NCI-H345 (cell line): ENCODE measurements around the gene MORN1.

Source experiments
- DNase-seq: peaks from one replicate; lab custom pipeline; 2025; lab: John Stamatoyannopoulos, UW

The MORN1 gene

DNA sequence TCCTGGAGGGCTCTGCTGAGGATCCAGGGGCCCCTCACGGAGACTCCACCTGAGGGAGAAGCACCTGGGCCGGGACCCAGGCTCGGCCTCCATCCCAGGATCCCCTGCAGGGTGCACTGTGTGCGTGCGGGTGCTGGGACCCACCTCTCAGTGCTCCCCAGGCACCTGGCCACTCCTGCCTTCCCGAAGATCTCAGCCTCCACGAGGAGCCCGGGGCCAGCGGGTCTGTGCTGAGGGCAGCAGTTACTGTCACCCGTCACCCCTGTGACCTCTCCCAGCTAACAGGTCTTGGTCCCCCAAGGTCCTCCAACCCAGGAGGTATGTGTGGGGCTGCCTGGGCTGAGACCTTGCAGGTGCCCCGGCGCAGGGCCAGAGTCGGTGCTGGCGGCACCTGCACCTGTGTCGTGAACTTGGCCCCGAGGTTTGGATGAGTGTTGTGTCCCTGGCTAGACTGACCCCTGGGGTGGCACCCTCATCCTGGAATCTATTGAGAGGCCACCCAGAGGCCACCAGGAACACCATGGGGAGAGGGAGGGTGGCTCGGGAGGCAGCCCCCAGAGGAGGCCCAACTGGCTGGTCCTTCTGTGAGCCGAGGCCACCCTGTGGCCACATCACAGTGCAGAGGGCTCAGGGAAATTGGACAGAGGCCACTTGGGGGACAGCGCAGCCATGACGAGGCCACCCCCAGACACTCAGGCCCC, 17.7 kb downstream of the MORN1 start:
- no peak for DNase-seq

DNA sequence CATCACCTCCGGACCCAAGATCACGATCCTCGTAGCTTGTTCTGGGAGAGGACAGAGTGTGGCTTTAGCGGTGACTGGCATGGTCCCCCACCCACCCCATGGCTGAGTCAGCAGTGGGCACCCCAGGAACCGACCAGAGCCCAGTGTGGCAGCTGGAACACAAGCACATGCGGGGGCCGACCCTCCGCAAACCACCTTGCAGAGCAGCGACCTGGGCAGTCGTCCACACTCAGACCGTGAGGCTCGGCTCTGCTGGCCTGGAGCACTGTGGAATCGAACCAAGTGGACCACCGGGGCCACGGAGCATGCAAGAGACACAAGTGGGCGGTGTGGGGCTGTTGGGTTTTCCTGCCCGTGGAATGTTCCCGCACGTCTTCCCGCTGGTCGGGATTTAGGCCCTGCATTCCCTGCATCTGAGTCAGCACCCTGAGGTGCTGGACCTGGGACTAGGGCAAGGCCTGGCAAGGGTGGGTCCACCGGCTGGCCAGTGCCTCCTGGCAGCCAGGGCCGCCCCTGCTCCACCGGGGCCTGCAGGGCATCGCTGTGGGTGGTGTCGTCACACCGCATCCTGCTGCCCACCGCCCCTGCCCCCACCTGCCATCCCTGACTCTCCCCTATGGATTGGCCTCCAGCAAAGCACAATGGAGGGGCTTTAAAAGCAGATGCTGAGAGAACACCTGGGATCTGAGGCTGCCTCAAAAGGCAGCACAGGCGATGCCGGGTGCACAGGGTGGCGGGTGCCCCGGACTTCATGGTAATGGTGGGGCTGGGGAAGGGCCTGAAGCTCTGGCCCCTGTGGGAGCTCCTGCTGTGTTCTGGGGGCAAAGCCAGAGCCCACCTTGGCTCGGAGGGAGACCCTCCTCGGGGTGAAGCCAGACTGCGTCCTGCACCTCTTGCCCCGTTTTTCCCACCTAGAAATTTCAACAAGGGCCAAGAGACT, 18.5 kb downstream of the MORN1 start:
- no peak for DNase-seq

DNA sequence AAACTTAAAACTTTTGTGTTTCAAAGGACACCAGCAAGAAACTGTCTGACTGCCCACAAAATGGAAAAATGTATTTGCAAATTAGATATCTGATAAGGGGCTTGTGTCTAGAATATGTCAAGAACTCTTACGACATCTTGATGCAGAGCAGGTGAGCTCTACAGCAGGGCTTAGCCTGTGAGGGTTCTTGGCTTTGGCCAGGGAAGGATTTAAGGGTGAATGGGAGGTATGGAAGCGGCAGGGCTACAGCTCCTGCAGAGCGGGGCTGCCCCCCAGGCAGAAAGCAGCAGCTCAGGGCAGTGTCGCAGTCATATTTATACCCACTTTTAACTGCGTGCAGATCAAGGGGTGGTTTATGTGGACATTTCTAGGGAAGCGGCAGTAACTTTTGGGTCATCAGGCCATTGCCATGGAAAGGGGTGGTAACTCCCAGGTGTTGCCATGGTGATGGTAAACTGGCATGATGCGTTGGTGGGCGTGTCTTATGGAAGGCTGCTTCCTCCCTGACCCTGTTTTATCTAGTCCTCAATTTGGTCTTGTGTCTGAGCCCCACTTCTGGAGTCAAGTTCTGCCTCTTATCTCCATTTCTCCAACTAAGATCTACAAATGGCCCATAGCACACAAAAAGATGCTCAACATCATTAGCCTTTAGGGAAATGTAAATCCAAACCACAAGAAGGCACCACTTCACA, 23.2 kb downstream of the MORN1 start:
- DNase-seq: no peak

DNA sequence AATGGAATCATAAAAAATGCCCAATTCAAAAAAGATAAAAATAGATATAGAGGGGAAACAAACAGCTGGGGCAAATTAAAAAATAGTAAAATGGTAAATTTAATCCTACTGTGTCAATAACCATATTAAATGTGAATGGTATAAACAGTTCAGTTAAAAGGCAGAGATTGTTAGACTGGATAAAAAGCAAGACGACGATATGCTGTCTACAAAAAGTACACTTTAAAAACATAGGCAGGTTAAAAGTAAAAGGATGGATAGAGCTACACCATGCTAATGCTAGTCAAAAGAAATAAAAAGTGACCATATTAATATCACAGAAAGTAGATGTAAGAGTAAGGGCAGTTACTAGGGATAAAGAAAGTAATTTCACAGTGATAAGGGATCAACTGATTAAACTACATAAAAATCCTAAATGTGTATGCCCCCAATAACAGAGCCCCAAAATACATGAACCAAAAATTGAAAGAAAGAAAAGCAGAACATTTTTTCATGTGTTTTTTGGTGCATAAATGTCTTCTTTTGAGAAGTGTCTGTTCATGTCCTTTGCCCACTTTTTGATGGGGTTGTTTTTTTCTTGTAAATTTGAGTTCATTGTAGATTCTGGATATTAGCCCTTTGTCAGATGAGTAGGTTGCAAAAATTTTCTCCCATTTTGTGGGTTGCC, 27.4 kb downstream of the MORN1 start:
- no peak for DNase-seq

DNA sequence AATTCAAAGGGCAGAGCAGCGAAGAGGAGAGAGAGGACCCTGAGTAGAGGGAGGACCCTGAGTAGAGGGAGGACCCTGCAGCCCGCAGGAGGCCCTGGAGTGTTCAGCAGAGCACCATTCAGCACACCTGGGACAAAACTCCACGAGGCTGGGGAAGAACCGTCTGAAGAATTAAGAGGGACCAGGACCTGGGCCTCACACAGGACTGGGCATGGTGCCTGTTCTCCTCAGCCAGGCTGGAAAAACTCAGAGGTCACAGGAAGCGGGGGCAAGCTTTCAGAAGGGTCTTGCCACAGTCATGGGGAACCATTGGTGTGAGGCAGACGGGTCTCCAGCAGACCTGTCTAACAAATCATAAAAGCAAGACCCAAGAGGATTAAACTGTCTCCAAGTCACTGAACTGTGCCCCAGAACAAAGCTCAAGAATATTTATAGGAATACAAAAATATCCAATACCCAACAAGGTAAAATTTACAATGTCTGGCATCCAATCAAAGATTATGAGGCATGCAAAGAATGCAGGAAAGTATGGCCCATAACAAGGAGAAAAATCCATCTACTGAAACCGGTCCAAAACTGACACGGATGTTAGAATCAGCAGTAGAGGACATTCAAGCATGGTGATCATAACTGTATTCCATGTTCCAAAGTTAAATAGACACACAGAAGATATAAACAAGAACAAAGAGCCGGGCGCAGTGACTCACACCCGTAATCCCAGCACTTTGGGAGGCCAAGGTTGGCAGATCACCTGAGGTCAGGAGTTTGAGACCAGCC, 30.6 kb downstream of the MORN1 start:
- DNase-seq: no peak

DNA sequence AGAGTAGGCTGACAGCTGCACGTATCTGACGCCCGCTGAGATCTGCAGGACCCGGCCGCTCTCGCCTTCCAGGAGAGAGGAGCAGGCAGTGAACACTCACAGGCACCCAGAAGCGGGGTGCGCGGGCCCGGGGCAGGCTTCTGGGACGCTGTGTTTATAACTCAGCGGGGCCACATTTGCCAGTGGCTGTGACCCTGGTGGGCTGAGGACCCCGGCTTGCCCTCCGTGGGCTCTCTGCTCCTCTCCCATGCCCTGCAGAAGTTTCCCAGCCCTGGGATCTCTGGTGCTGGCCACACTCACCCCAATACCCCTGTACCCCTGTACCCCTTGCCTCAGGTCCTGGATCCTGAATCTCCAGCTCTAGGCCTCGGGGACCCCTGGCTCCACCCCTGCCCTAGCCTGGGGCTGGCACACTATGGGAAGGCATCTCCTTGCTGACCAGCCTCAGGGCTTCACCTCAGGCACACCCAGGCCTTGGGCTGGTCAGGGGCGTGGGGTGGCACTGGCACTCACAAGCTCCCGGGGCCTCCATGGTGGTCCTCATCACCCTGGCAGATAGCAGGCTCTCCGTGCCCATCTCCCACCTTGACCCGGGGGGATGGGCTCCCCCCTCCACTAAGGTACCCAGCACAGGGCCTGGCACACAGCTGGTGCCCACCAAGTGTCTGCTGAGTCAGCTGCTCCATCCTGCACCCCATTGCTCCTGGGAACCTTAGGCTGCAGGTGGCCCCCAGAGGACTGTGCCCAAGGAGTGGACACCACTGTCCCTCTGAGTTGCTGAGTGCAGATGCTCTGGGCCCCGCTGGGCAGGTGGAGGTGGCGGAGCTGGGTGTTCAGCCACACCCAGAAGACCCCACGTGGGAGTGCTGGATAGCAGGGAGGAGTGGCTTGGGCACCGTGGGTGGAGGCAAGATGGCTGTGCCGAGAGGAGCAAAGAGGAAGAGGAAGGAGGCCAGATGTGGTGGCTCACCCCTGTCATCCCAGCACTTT, 32.4 kb downstream of the MORN1 start:
- no peak for DNase-seq

DNA sequence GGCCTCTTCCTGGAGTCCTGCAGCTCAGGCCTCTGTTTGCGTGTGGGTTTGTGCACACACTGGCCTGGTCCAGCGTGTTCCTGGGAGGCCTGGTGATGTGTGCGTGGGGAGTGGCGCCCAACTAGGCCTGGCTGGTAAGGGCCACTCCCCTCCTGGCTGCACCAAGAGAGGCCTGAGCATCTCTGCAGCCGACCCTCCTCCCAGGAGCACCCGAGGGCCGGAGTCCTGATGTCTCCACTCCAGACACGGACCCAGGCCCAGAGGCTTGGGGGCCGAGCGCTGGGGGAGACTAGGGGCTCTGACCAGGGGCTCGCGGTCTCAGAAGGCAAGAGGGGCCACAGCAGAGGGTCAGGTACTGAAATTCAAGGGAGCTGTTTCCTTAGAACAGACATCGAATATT, 33.3 kb downstream of the MORN1 start:
- DNase-seq: no peak

DNA sequence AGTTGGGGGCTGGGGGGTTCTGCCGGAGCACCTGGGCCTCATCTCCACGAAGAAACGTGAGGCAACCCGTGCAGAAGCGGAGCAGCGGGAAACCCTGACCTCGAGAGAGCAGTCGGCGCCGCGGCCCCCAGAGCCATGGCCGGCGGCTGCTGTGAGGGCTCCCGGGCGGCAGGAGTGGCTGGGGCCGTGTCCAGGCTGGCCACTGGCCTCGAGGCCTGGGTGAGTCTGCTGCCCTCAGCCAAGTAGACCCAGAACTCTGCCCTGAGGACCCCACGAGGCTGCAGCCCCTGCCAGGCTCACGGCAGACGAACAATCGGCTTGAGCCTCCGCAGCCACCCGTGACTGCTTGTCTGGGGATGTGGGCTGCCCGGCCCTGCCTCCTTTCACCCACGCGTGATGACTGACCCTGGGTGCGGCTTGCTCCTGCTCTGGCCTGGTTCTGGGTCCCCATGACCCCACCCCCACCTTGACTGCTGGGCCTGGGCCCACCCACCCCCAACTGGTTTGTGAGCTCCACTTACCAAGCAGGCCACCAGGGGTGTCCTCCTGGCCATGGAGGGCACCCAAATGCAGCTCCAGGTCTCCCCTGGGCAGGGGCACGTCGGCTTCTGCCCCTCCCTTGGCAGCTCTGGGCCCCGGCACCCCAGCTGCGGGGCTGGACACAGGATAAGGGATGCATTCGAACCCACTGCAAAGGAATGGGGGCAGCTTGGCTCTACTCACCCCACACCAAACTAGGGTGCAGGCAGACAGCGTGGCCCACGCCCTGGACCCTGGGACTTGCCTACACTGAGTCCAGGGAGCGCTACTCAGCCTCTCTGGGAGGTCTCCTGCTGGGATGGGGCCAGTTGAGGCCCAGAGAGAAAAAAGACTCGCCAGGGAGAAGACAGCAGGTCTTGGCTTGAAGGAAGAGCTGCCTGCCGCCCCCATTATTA, 34.2 kb downstream of the MORN1 start:
- no peak for DNase-seq

DNA sequence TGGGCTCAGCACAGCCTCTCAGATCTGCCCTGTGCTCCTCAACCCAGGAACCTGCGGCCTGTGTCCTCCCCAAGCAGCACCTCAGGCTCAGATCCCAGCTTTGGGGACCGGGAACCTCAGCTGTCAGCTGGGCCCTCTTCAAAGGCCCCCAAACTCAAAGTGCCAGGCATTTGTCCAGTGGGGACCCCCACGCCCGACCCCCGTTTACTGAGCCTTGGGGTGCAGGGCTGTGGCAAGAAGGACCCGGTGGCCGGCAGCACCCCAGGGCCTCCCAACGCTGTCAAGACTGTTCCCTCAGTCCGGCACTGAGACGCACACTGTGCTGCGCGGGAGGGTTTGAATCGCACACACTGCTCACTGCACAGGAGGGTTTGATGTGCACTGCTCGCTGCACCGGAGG, 35.0 kb downstream of the MORN1 start:
- no peak for DNase-seq

DNA sequence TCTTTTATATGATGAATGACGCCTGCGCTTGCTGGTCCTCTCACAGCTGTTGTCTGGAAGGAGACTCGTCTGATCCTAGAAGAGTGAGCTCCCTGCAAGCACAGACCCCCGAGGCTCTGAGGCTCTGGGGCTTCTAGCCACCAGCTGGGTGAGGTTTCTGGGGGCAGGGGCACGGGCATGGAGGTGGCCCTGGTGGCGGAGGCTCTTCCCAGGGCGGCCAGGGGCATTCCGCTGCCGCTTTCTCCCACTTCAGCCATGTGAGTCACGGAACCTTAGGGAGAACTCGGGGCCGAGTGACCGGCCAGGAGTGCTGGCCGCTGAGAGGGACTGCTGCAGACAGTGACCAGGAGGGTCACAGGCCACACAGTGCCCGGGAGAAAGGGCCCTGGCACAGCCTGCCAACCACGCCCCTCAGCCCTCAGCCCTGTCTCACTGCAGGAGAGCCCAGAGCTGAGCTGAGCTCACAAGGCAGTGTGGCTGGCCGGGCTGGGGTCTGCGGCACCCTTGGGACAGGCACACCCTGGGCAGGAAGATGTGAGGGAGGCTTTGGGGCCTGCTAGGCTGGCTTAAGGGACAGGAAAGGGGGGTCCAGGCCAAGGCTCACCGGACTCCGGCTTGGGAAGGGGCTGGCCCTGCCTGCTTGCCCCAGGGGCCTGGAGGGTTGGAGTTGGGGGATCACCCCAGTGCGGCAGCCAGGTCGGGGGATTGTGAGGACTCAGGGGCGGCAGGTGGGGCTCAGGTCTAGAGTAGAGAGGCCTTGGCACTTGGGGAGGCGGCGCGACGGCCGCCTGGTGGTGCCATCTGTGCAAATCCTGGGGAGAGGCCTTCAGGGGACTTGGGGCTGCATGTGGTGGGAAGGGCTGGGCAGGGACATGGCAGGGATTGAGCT, 35.7 kb downstream of the MORN1 start:
- no peak for DNase-seq

DNA sequence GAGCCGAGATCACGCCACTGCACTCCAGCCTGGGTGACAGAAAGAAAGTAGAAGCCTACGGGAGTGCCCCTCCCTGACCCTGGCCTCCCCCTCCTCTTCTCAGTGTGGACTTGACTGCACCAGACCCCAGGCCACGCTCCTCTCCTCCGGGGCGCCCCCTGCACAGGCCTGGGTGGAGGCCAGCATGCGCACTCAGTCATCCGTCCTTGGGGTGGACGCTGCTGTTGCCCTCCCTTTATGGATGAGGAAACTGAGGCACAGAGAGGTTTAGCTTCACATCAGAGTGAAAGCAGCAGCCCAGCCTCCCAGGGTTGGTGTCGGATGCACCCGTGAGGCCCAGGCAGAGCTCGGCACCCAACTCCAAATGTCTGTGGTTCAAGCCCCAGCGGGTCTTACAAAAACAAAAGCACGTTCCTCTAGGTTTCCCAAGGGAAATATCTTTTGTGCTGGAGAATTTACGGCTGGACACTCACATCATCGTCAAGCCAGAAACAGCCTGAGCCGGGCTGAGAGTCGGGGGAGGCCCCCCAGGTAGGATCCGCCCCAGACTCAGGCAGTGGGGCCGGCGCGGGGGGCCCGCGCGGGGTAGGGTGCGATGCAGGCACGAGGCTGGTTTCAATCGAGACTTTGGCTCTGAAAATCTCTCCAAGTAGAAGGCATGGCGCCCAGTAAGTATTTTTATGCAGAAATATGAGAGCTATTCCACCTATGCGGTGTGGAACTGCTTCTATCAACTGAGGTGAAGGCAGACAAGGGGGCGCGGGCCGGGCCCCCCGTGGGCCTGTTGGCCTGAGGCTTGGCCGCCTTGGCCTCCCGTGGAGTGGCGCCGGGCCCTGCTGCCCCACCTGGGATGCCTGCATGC, 36.6 kb downstream of the MORN1 start:
- no peak for DNase-seq

DNA sequence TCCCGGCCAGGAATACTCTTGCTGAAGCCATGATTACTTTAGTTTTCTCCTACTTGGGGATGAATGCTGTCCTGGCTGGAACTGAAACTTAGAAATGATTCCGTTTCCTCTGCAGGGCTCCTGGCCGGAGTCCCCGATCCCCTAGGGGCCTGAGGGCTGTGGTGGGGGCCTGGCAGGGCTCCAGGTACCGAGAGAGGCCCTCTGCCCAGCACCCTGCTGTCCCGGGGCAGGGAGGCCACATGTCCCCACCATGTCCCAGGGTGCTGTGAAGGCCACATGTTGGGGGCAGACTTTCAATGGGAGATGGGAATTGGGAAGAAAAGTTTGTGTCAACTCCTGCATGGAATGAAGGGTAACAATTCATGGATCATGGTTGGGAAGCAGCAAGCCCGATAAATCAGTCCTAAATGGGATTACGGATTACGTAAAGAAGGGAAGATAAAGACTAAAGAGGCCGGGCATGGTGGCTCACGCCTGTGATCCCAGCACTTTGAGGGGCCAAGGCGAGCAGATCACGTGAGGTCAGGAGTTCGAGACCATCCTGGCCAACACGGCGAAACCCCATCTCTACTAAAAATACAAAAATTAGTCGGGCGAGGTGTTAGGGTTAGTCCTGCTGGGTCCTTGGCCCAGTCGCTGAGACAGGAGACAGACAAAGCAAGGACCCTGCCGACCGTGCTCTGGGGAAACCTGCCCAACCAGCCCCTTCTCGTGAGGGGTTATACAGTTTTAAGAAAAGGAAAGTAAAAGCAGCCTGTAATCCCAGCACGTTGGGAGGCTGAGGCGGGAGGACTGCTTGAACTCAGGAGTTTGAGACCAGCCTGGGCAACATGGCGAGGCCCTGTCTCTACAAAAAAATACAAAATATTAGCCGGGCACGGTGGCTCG, 37.6 kb downstream of the MORN1 start:
- DNase-seq: no peak

DNA sequence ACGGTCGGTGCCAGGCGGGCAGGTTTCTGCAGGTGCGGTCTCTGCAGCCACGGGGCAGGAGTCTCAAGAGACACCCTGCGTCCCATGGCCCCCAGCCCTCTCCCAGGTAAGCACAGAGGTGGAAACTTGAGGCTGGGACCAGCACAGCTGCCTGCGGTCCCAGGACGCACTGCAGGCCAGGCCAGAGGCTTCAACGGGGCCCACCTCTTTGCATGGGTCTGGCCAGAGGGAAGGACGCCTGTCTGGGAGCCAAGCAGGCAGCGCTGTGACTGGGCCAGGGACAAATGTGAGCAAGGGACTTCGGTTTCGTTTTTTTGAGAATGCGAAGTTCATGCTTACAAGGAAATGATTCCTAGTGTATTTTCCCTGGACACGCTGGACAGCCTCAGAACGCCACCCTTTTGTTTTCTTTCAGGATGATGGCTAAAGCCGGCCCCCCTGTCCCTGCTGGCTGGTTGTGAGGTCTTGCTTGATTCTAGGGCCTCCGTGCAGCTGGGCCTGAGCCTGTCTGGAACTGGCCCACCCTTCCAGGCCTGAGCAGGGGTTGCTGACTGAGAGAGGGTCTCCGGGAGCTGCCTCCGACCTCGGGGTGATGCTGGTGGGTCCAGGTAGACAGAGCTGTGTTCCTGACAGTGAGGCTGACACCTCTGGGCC, 38.3 kb downstream of the MORN1 start:
- DNase-seq: no peak

DNA sequence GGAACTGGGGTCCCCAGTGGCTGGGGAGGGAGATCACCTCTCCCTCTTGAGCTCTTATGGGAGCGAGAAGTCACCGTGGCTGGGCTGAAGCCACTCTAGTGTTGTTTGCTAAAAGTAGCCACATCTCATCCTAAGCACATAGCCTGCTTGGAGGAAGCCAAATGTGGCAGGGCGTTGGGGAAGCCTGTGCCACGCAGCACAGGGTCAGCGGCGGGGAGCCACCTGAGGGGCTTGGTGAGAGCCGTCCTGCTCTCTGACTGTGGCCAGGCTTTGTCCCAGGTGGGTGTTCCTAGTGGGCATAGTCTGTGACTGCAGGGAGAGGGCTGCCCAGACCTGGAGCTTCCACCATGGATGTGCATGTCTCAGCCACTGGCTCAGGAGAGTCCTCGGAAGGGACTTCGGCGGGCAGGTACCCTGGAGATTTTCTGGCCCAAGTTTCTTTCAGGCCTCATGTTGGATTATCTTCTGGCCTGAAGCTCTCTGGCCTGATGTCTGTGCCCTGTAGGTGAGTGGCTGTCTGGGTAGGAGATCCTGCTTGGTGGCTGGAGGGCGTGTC, 38.9 kb downstream of the MORN1 start:
- no peak for DNase-seq

DNA sequence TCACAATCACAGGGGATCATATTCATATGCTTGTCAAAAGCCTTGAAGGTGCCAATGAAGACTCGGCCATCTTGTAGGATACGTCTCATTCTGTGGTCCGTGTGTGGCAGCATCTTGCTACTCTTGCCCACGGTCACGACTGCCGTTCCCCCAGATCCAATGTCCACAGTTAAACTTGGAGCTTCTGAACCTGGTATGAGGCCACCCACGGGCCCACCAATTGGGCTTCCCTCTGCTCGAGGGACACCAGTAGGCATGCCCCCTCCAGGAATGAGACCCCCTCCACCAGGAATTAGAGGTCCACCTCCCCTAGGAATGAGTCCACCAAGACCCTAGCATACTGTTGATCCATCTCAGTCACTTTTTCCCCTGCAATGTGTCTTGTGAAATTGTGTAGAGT, 39.6 kb downstream of the MORN1 start:
- DNase-seq: no peak
